ENCODE results near the gene NDUFAF4.
A peak's percentile ranks its signal among the peaks of the same experiment; 100 is the strongest.

Gene NDUFAF4

DNA sequence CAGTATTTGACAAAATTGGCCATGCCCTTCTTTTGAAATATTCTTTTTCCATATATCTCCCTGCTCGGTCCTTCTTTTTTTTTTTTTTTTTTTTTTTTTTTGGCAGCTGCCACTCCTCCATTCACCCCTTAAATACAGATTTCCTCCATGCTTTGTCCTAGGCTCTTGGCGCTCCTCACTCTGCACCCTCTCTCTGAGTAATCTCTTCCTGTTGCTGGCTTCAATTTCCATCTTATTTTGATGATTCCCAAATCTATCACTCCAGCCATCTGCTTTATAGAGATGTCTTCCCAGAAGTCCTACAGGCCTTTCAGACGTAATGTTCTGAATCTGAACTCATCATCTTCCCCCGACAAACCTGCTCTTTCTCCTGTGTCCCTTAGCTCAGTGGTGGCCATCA, 14.1 kb upstream of the NDUFAF4 start:
- H2AFZ ChIP-seq (ENCODE audit: low read depth, low read length) = no peak overlapping the region

DNA sequence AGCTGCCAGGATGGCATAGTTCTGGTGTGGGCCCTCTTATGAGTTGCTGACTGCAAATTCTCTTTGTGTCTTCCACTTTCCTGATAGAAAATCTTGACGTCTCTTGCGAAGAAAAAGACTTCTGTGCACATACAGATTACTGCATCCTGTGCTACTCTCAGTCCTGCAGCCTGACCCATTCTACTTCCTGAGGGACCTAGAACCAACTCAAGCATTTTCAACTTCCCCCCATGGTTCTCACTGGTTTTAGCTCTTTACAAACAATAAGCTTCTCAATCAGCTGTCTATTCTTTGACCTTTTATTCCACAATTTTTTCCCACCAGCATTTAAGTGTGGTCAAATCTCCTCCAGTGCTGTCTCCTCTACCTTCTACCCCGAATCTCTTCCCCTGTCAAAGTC, 13.5 kb upstream of the NDUFAF4 start:
- Histone ChIP-seq H3K4me3 (ENCODE audit: low read length) (no peak overlapping the region), H3K27ac (ENCODE audit: low read length) (no peak overlapping the region), H3K79me2 (ENCODE audit: low read length) (no peaks in the 10 kb centered on the region), H3K36me3 (replicated peaks; ENCODE audit: low read depth, low read length) (no peaks in the 10 kb centered on the region), H3K27me3 (ENCODE audit: low read depth, low read length) (peaks cover 4% of the 10 kb centered on the region; the same call in 1 of the 2 replicates), H2AFZ (ENCODE audit: low read depth, low read length) (no peak overlapping the region), H3K9ac (ENCODE audit: low read length) (no peak overlapping the region), H3K4me2 (ENCODE audit: low read length) (no peak overlapping the region), H3K4me1 (ENCODE audit: low read length) (peaks cover 15% of the 10 kb centered on the region), H3K9me3 (ENCODE audit: insufficient read depth, low read length) (no peaks in the 10 kb centered on the region), H4K20me1 (ENCODE audit: insufficient read depth, low read length) (no peaks in the 10 kb centered on the region)
- TF ChIP-seq, protein P1, sequence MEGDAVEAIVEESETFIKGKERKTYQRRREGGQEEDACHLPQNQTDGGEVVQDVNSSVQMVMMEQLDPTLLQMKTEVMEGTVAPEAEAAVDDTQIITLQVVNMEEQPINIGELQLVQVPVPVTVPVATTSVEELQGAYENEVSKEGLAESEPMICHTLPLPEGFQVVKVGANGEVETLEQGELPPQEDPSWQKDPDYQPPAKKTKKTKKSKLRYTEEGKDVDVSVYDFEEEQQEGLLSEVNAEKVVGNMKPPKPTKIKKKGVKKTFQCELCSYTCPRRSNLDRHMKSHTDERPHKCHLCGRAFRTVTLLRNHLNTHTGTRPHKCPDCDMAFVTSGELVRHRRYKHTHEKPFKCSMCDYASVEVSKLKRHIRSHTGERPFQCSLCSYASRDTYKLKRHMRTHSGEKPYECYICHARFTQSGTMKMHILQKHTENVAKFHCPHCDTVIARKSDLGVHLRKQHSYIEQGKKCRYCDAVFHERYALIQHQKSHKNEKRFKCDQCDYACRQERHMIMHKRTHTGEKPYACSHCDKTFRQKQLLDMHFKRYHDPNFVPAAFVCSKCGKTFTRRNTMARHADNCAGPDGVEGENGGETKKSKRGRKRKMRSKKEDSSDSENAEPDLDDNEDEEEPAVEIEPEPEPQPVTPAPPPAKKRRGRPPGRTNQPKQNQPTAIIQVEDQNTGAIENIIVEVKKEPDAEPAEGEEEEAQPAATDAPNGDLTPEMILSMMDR (IDR thresholded peaks at IDR 0.05; ENCODE audit: low read depth, low read length) = no peak
- TF ChIP-seq EZH2phosphoT487 (IDR thresholded peaks at IDR 0.05; ENCODE audit: low read depth) = no peak

More for the DNA sequence above, 14.1 kb upstream of the NDUFAF4 start:
- H3K36me3 ChIP-seq (replicated peaks; ENCODE audit: low read depth, low read length) = no peaks in the 10 kb centered on the region
- H4K20me1 ChIP-seq (ENCODE audit: insufficient read depth, low read length) = no peaks in the 10 kb centered on the region
- no peaks in the 10 kb centered on the region for H3K79me2 ChIP-seq (ENCODE audit: low read length)
- no peak for TF ChIP-seq EZH2phosphoT487 (IDR thresholded peaks at IDR 0.05; ENCODE audit: low read depth)
- TF ChIP-seq, protein P1 (IDR thresholded peaks at IDR 0.05; ENCODE audit: low read depth, low read length) = no peak
- H3K9ac ChIP-seq (ENCODE audit: low read length) = no peak overlapping the region
- no peak overlapping the region for H3K4me2 ChIP-seq (ENCODE audit: low read length)
- peaks cover 4% of the 10 kb centered on the region; the same call in 1 of the 2 replicates for H3K27me3 ChIP-seq (ENCODE audit: low read depth, low read length)
- no peak overlapping the region for H3K27ac ChIP-seq (ENCODE audit: low read length)
- H3K4me1 ChIP-seq (ENCODE audit: low read length) = peaks cover 13% of the 10 kb centered on the region
- H3K9me3 ChIP-seq (ENCODE audit: insufficient read depth, low read length) = no peaks in the 10 kb centered on the region
- H3K4me3 ChIP-seq (ENCODE audit: low read length) = no peak overlapping the region

DNA sequence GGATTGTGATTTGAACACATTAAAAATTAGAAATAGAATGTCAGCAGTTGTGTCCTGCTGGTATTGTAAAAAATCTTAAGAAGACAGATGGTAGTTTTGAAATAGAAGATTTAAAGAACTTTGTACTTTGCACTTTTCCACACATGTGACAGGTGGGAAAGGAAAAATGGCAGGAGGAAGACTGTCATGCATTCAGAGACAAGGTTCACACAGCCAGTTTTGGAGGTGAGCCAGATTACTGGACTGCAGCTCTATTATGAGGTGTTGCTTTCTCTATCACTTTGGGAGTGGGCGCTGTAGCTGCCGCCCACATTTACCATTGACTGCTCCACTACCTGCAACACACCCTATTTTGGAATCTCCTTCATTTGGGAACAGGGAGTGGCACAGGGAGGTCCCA, 12.1 kb upstream of the NDUFAF4 start:
- Histone ChIP-seq H3K9ac (ENCODE audit: low read length) (no peak overlapping the region), H3K4me1 (ENCODE audit: low read length) (peaks cover 15% of the 10 kb centered on the region), H3K27ac (ENCODE audit: low read length) (no peak overlapping the region), H3K4me2 (ENCODE audit: low read length) (no peak overlapping the region), H3K4me3 (ENCODE audit: low read length) (no peak overlapping the region), H3K9me3 (ENCODE audit: insufficient read depth, low read length) (no peaks in the 10 kb centered on the region), H3K79me2 (ENCODE audit: low read length) (no peaks in the 10 kb centered on the region), H3K36me3 (replicated peaks; ENCODE audit: low read depth, low read length) (no peaks in the 10 kb centered on the region), H2AFZ (ENCODE audit: low read depth, low read length) (no peak overlapping the region), H3K27me3 (ENCODE audit: low read depth, low read length) (peaks cover 4% of the 10 kb centered on the region; the same call in 1 of the 2 replicates), H4K20me1 (ENCODE audit: insufficient read depth, low read length) (no peaks in the 10 kb centered on the region)
- TF ChIP-seq, protein P1 (IDR thresholded peaks at IDR 0.05; ENCODE audit: low read depth, low read length) = no peak
- no peak for TF ChIP-seq EZH2phosphoT487 (IDR thresholded peaks at IDR 0.05; ENCODE audit: low read depth)

DNA sequence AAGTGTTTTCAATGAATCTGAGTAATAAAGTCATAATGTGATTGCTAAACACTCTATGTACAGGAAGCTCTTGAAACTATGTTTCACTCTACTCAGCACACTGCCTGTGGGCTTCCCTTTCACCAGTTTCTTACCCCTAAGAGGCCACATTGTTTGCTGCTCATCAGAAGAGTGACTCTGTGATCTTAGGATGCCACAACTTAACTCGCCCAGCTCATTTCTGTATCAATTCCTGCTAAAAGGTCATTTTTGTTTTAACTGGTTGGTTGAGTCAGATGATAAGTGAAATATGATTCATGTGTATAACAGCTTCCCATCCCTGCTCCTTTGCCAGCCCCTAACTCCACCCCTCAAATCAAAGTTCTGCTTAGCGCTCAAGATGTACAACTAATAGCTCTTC, 9.8 kb upstream of the NDUFAF4 start:
- no peaks in the 10 kb centered on the region for H4K20me1 ChIP-seq (ENCODE audit: insufficient read depth, low read length)
- H3K27ac ChIP-seq (ENCODE audit: low read length) = no peak overlapping the region
- H3K4me3 ChIP-seq (ENCODE audit: low read length) = no peak overlapping the region
- H3K79me2 ChIP-seq (ENCODE audit: low read length) = no peaks in the 10 kb centered on the region
- TF ChIP-seq, protein P1 (IDR thresholded peaks at IDR 0.05; ENCODE audit: low read depth, low read length) = no peak
- no peak for TF ChIP-seq EZH2phosphoT487 (IDR thresholded peaks at IDR 0.05; ENCODE audit: low read depth)
- H3K4me1 ChIP-seq (ENCODE audit: low read length) = peaks cover 15% of the 10 kb centered on the region
- H2AFZ ChIP-seq (ENCODE audit: low read depth, low read length) = no peak overlapping the region
- H3K36me3 ChIP-seq (replicated peaks; ENCODE audit: low read depth, low read length) = no peaks in the 10 kb centered on the region
- H3K9ac ChIP-seq (ENCODE audit: low read length) = no peak overlapping the region
- H3K27me3 ChIP-seq (ENCODE audit: low read depth, low read length) = peaks cover 4% of the 10 kb centered on the region; the same call in 1 of the 2 replicates
- H3K4me2 ChIP-seq (ENCODE audit: low read length) = peak overlapping the region; percentile 22; the same call in 1 of the 2 replicates
- H3K9me3 ChIP-seq (ENCODE audit: insufficient read depth, low read length) = no peaks in the 10 kb centered on the region
